Cortex of kidney (tissue), 1 donor: ENCODE measurements around the gene MYCBPAP.
"Not testable (repeated sequence)": the region's sequence is repeated elsewhere in the genome, so short reads cannot be mapped to it uniquely, and the experiment has no call there.

Experiments used
- DNase-seq: peaks from one replicate; lab custom pipeline; 2025; lab: John Stamatoyannopoulos, UW

MYCBPAP gene

DNA sequence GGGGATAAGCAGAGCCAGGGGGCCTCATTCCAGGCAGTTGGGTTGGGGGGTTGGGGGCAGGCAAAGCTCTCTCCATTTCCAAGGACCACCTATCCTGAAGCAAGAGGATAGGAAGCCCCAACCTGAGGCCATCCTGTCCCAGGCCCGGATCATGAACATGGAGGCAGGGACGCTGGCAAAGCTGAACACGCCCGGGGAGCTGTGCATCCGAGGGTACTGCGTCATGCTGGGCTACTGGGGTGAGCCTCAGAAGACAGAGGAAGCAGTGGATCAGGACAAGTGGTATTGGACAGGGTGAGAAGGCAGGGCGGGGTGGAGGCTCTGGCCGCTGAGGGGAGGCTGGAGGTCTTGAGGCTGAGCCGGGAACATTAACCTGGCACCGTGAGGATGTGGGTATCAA lies 36.0 kb upstream of the MYCBPAP start:
- DNase-seq: no peak

DNA sequence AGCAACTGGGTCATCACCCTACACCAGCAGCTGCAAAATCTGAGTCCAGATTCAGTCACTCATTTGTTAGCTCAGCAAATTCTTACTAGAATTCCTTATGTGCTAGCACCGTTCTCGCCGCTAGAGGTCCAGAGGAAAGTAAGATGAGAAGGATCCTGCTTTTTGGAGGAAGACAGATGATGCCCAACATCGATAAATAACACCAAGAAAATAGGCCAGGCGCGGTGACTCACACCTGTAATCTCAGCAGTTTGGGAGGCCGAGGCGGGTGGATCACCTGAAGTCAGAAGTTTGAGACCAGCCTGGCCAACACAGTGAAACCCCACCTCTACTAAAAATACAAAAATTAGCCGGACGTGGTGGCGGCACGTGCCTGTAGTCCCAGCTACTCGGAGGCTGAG lies 35.5 kb upstream of the MYCBPAP start:
- DNase-seq: not testable (repeated sequence)

DNA sequence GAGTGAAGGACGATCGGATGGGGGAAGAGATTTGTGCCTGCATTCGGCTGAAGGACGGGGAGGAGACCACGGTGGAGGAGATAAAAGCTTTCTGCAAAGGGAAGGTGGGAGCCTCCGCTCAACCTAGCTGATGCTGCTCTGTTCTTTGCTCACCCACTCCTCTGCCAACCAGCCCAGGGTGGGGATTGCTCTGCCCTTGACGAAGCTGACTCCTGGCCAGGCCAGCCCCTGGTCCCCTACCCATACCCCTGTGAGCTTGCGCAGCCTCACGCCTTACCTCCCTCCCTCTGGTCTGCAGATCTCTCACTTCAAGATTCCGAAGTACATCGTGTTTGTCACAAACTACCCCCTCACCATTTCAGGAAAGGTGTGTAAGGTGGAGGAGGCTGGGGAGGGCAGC lies 34.3 kb upstream of the MYCBPAP start:
- DNase-seq: no peak

DNA sequence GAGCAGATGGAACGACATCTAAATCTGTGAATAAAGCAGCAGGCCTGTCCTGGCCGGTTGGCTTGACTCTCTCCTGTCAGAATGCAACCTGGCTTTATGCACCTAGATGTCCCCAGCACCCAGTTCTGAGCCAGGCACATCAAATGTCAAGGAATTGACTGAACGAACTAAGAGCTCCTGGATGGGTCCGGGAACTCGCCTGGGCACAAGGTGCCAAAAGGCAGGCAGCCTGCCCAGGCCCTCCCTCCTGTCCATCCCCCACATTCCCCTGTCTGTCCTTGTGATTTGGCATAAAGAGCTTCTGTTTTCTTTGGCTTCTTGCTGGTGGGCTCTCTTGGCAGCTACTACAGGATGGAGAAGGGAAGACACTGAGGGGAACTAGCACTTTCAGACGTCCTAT lies 33.7 kb upstream of the MYCBPAP start:
- no peak for DNase-seq

DNA sequence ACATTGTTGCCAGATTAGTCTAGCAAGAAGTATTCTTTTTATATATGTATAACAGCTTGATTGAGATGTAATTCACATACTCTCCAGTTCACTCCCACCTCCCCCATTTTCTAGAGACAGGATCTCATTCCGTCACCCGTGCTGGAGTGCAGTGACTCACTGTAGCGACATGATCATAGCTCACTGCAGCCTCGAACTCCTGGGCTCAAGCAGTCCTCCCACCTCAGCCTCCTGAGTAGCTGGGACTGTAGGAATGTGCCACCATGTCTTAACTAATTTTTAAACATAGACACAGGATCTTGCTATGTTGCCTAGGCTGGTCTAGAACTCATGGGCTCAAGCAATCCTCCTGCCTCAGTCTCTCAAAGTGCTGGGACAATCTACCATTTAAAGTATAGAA lies 32.9 kb upstream of the MYCBPAP start:
- no peak for DNase-seq

DNA sequence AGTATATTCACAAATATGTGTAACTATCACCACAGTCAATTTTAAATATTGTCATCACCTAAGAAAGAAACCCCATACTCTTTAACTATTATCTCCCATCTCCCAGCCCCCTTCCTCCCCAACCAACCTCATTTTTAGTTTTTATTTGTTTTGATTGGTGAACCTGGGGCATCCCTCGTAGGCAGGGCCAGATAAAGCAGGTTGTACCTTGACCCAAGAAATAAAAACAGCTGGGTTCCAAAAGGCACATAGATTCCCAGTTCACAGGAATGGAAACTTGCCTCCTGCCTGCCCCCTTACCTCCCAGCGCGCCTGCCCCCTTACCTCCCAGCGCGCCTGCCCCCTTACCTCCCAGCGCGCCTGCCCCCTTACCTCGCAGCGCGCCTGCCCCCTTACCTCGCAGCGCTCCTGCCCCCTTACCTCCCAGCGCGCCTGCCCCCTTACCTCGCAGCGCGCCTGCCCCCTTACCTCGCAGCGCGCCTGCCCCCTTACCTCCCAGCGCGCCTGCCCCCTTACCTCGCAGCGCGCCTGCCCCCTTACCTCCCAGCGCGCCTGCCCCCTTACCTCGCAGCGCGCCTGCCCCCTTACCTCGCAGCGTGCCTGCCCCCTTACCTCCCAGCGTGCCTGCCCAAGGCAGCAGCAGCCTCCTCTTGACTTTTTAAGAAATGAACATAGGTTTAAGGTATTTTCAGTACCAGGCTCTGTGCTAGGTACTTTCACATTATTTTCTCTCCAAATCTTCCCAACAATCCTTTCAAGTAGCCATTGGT lies 32.3 kb upstream of the MYCBPAP start:
- not testable (repeated sequence) for DNase-seq

DNA sequence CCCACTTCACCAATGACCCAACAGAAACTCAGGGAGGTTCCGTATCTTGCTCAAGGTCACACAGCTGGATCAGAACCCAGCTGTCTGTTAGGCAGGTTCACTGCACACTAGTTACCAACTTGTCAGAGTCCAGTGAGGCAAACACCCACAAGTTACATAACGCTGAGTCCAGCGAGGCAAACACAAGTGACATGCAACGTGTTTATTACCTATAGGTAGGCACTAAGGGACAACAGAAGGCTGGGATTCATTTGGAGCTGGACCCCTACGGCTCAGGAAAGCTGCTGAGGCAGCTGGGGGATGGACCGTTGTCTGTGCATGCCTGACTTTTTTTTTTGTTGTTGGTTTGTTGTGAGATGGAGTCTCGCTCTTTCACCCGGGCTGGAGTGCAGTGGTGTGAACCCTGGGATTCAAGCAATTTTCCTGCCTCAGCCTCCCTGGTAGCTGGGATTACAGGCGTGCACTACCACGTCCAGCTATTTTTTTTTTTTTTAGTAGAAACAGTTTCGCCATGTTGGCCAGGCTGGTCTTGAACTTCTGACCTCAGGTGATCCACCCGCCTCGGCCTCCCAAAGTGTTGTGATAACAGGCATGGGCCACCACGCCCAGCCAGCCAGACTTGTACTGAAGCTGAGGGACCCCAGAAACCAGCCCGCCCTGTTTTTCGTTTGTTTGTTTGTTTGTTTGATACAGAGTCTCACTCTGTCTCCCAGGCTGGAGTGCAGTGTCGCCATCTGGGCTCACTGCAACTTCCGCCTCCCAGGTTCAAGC lies 31.5 kb upstream of the MYCBPAP start:
- DNase-seq: no peak

DNA sequence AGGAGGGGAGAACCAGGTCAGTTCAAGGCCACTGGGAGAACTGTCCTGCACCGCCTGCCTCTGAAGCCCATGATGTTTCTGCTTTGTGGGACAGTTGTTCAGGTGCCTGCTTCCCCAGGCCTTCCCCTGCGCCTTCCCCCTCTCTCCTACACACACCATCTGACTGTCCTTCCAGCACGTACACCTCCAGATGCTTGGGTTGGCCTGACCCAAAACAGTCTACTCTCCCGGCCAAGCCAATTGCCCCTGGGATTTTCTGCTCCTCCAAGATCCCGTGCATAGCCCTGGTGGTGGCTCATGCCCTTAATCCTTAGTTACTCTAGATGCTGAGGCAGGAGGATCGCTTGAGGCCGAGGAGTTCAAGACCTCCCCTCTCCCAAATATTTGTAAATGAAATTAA lies 30.3 kb upstream of the MYCBPAP start:
- DNase-seq: no peak

DNA sequence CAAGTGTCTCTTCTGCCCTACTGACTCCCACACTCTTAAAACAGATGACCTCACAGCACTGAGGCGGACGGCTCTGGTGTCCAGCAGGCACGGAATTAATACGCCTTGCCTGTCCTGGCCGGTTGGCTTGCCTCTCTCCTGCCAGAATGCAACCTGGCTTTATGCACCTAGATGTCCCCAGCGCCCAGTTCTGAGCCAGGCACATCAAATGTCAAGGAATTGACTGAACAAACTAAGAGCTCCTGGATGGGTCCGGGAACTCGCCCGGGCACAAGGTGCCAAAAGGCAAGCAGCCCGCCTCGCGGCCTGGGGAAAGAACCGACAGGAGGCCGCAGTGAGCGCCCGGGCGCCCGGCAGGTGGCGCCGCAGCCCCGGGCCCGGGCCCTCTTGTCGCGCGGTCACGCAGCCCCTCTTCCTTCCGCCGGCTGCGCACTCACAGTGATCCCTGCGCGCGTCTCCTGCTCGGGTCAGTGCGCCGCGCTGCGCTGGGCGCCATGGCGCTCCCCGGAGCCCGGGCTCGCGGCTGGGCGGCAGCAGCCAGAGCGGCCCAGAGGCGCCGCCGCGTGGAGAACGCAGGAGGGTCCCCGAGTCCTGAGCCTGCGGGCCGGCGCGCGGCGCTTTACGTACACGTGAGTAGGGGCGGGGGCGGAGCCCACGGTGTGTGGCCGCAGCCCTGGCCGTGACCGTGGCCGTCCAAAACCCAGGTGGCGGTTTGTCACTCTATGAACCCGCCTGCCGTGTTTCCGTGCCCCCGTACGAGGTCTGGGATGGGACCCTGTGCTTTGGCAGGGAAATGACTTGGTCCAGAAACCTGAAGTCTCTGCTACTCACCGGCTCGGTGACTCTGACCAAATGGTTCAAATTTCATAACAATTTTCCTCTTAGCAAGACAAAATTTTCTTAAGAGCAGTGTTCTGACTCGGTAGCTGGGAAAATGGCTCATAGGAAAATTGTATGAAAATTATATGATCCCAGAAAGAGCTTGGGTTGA lies 29.6 kb upstream of the MYCBPAP start, which contains the start of gene RSAD1:
Gene RSAD1 (plus strand): TSS at position 470 of the 991 bp plus-strand sequence. CDS start 25 bp downstream, at position 495.
- no peak for DNase-seq

DNA sequence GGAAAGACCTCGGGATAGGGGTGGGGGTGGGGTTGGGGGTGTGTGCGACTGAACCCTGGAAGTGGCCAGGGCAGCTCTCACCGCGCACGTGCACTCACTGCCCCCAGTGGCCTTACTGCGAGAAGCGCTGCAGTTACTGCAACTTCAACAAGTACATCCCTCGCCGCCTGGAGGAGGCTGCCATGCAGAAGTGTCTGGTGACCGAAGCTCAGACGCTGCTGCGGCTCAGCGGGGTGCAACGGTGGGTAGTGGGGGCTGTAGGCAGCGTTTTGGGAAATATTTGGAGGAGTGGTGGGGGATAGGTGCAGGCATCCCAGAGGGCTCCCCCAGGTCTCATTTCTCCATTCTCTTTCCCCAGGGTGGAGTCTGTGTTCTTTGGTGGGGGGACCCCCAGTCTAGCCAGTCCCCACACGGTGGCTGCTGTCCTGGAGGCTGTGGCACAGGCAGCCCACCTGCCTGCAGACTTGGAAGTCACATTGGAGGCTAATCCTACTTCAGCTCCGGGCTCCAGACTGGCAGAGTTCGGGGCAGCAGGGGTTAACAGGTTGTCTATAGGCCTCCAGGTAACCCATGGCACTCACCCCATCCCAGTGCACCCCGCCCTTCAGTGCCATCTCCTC lies 28.6 kb upstream of the MYCBPAP start:
- DNase-seq: no peak

DNA sequence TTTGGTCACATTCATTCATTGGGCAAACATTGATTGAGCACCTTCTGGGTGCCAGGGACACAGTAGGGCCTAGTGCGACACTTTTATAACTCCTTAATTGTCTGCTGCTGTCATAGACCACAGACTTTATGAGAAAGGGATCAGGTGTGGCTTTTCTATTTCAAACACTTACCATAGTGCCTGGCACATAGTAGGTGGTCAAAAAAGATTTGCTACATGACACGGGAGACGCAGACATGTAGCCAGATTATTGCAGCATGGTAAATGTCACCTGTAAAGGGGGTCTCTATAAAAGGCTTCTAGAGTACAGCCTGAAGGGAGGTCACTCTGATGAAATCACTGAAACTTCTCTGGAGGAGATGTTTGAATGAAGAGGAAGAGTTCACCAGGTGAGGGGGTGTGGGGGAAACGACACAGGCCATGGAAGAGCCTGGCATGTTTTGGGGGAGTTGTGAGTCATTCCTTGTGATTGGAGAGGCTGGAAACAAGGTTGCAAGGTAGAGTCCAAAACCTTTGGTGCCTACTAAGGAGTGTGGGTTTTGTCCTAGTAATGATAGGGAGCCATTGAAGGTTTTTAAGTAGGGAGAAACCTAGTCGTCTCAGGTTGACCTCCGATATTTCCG lies 28.0 kb upstream of the MYCBPAP start:
- DNase-seq: no peak

DNA sequence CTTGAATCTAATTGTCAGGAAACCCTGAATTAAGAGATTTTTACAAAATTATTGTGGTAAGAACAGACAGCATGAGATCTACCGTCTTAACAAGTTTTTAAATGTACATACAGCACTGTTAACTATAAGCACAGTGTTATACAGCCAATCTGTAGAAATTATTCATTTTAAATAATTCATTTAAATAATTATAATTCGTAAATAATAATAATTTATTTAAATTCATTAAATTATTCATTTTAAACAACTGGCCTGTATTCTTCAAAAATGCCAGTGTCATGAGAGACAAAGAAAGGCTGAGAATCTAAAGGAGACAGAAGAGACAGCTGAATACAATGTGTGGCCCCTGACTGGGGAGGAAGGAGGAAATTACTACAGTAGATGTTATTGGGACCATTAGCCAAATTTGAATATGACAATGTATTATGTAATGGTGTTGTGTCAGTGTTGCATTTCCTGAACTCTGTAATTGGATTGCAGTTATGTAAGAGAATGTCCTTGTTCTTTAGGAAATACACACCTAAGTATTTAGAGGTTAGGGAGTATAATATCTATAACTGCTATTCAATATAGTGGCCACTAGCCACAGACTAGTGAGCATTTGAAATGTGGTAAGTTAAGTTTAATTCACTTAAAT lies 27.3 kb upstream of the MYCBPAP start:
- no peak for DNase-seq

DNA sequence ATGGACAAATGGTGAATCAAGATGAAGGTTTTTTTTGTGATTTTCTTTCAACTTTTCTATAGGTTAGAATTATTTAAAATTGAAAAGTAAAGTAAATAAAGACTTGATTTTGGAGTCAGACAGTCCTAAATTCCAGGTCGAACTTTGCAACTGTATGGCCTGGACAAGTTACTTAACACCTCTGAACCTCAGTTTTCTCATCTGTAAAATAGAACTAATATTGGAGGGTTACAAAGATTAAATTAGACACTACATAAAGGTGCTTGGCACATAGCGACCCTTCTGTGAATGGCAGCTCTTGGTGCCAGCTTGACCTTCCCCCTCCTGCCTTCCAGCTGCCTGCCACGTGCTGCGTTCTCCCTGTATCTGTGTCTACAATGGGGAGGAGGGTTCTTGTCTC lies 26.6 kb upstream of the MYCBPAP start:
- DNase-seq: no peak

DNA sequence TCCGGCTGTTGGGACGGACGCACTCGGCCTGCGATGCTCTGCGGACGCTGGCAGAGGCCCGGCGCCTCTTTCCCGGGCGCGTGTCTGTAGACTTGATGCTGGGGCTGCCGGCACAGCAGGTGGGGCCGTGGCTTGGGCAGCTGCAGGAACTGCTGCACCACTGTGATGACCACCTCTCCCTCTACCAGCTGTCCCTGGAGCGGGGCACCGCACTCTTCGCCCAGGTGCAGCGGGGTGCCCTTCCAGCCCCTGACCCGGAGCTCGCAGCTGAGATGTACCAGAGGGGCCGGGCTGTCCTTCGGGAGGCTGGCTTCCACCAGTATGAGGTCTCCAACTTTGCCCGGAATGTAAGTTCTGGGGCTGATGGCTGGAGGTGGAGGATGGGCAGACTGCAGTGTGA lies 26.1 kb upstream of the MYCBPAP start:
- no peak for DNase-seq

DNA sequence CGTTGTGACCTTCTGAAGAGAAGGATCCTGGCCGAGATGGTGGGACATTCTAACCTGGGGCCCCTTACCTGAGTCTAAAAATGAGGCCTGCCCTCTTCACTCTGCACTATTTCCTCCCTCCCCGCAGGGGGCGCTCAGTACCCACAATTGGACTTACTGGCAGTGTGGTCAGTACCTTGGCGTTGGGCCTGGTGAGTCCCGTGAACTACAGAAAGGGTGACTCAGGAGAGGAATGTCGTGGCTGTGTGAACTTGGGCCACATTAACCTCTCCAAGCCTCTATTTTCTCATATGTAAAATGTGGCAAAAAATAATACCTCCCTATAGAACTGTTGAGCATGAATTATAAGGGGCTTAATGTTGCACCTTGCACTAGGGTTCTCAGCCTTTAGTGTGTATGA lies 25.7 kb upstream of the MYCBPAP start:
- DNase-seq: no peak

DNA sequence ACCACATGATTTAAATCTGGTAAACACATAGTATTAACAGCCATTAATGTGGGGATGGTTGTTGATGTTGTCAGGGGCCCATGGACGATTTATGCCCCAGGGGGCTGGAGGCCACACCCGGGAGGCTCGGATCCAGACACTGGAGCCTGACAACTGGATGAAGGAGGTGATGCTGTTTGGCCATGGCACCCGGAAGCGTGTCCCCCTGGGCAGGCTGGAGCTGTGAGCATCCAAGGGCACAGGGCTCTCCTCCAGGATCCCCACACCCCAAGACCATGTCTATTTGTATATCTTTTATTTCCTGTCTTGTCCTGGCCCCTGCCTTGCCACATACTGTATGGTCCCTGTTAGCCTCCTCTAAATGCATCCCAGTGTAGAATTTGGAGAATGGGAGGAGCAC lies 25.0 kb upstream of the MYCBPAP start:
- DNase-seq: no peak

DNA sequence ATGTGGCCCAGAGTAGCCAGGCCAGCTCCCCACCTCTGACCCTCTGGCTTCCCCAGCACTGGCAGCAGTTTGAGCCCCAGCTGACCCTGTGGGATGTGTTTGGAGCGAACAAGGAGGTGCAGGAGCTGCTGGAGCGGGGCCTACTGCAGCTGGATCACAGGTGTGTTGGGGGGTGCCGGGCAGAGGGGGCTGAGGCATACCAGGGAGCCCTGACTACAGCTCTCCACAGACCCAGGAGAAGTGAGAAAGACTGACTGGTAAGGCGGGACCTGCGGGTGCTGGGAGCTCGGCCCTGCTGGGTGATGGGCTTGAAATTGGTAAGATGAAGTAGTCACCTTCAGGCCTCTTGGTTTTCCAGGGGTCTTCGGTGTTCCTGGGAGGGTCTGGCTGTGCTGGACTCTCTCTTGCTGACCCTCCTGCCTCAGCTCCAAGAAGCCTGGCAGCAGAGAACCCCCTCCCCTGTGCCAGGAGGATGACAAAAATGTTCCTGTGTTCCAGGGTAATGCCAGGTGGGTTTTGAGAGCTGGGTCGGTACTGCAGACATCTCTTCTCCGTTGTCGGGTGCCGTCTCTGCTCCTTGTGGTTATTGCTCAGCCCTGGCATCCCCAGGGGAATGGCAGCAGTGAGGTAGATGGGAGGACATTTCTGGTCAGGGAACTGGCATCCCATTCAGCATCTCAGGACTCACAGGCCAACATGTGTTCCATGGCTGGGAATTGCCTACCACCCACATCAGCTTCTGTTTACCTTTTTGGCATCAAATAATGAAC lies 23.7 kb upstream of the MYCBPAP start:
- no peak for DNase-seq

DNA sequence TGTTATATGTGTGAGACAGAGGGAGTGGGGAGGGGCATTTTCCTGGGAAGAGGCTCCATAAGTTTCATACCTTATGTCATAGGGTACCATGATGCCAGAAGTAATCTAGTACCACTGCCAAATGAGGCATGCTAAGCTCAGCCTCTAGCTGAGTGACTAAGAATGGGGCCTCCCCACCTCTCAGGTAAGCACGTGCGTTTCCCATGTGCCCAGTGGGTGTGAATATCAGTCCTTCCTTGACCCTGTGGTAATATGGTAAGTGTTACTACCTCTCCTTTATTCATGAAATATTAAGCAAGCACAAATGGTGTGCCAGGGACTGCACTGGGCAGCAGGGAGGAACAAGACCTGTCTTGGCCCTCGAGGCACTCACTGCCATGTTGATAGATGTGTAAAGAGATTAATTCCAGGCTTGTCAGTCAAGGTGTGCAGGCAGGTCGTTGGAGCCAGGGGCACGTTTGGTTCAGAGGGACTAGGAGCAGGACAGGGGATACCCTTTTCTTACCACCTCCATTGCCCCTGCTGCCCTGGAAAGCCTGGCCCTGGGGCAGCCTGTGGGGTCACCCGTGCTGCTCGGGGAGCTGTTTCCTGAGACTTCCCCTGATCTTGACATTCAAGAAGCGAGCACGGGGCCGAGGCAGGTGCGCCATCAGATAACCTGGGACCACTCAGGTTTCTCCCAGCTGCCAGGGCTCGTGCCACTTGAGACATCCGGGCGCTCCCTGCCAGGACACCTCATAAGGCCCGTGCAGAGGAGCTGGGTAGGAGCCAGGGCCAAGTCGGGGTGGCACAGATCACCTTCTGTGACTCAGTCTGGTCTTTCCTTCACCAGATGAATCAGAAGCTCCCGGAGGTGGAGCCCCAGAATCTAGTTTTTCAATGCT lies 20.8 kb upstream of the MYCBPAP start:
- no peak for DNase-seq

DNA sequence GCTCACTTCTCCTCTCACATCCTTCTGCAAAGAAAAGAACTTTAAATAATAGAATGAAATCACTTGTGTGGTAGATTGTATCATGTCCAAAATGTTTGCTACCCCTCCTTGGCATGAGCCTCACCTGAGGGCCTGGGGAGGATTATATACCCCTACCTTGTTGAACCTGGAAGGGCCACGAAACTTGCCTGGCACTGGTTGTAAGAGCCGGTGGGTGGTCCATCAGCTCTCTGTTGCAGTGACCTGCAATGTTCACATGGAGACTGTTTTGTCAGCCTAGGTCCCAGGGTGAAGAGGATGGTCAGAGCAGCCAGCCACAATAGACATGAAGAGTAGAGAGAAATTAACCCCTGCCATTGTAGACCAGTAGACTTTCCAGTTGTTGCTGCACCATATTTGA lies 19.4 kb upstream of the MYCBPAP start:
- DNase-seq: no peak
